GM21381 (cell line): ENCODE measurements around the gene CYTH1.

Source experiments
- ATAC-seq: cut with Tn5 transposase; IDR thresholded peaks from one replicate; pipeline ENCODE4 v1.9.1; 2021; ENCODE audit warnings: mild to moderate bottlenecking, moderate library complexity; ENCODE audit not compliant: unreplicated experiment

The CYTH1 gene

GRCh38 chr17:78781893-78782304 is at the start of gene CYTH1:
CYTH1 (minus strand) TSS chr17:78782273; CDS start chr17:78782223, 50 bp downstream.
- ATAC-seq: peak; percentile 10

GRCh38 chr17:78829477-78829876 is 47.4 kb upstream of the CYTH1 start:
- ATAC-seq: no peak

GRCh38 chr17:78828470-78829185 is 46.6 kb upstream of the CYTH1 start:
- no peak for ATAC-seq

GRCh38 chr17:78826836-78827509 is 44.9 kb upstream of the CYTH1 start:
- ATAC-seq: no peak

GRCh38 chr17:78826421-78826820 is 44.3 kb upstream of the CYTH1 start:
- ATAC-seq: no peak

GRCh38 chr17:78825696-78826095 is 43.6 kb upstream of the CYTH1 start:
- ATAC-seq: no peak

- ATAC-seq: no peak
Observed at GRCh38 chr17:78824240-78824639, 42.2 kb upstream of the CYTH1 start.

GRCh38 chr17:78823282-78824046 is 41.4 kb upstream of the CYTH1 start:
- ATAC-seq: no peak

GRCh38 chr17:78822552-78822951 is 40.5 kb upstream of the CYTH1 start:
- ATAC-seq: no peak

- no peak for ATAC-seq
Observed at GRCh38 chr17:78821961-78822360, 39.9 kb upstream of the CYTH1 start.

- ATAC-seq: no peak
Observed at GRCh38 chr17:78820841-78821240, 38.8 kb upstream of the CYTH1 start.

- no peak for ATAC-seq
Observed at GRCh38 chr17:78819806-78820792, 38.0 kb upstream of the CYTH1 start.

GRCh38 chr17:78819402-78819801 is 37.3 kb upstream of the CYTH1 start:
- no peak for ATAC-seq

- ATAC-seq: no peak
Observed at GRCh38 chr17:78818932-78819331, 36.9 kb upstream of the CYTH1 start.

- ATAC-seq: no peak
Observed at GRCh38 chr17:78818152-78818846, 36.2 kb upstream of the CYTH1 start.

GRCh38 chr17:78817123-78817522 is 35.0 kb upstream of the CYTH1 start:
- no peak for ATAC-seq

- no peak for ATAC-seq
Observed at GRCh38 chr17:78815696-78816095, 33.6 kb upstream of the CYTH1 start.

GRCh38 chr17:78812855-78813254 is 30.8 kb upstream of the CYTH1 start:
- no peak for ATAC-seq

- no peak for ATAC-seq
Observed at GRCh38 chr17:78808163-78808562, 26.1 kb upstream of the CYTH1 start.

GRCh38 chr17:78806451-78806850 is 24.4 kb upstream of the CYTH1 start:
- no peak for ATAC-seq
